Measurements from ENCODE around the gene DCUN1D1.
"Not testable (repeated sequence)": the region's sequence is repeated elsewhere in the genome, so short reads cannot be mapped to it uniquely, and the experiment has no call there.

Gene DCUN1D1

GRCh38 chr3:182980204-182981037 lies at the start of gene DCUN1D1:
Gene DCUN1D1 (minus strand): TSS chr3:182980538. CDS start chr3:182980489, 49 bp downstream.
- DNase-seq (ENCODE audit: low spot score): peak; percentile 82

DNA sequence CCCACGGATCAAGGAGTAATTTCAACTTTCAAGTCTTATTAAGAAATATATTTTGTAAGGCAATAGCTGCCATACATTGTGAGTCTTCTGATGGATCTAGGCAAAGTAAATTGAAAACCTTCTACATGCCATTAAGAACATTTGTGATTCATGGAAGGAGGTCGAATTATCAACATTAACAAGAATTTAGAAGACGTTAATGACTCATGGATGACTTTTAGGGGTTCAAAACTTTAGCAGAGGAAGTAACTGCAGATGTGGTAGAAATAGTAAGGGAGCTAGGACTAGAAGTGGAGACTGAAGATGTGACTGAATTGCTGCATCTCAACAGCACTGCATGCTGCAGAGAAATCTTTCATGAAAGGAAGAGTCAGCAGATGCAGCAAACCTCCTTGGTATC lies 48.1 kb upstream of the DCUN1D1 start:
- no peak for DNase-seq (ENCODE audit: low spot score)

DNA sequence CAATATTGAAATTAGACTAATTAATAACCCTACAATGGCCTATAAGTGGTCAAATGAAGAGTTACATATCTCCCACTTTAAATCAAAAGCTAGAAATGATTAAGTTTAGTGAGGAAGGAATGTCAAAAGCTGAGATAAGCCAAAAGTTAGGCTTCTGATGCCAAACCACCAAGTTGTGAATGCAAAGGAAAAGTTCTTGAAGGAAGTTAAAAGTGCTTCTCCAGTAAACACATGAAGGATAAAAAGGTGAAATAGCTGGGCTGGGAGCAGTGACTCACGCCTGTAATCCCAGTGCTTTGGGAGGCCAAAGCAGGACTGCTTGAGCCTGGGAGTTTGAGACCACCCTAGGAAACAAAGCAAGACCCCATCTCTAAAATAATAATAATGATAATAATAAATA lies 46.9 kb upstream of the DCUN1D1 start:
- no peak for DNase-seq (ENCODE audit: low spot score)

GRCh38 chr3:183022936-183023516 lies 42.7 kb upstream of the DCUN1D1 start:
- no peak for DNase-seq (ENCODE audit: low spot score)

- DNase-seq (ENCODE audit: low spot score): no peak
Observed at GRCh38 chr3:183018421-183019192, 38.3 kb upstream of the DCUN1D1 start.

GRCh38 chr3:183015185-183015584 lies 34.8 kb upstream of the DCUN1D1 start:
- no peak for DNase-seq (ENCODE audit: low spot score)

GRCh38 chr3:183013856-183014255 lies 33.5 kb upstream of the DCUN1D1 start:
- no peak for DNase-seq (ENCODE audit: low spot score)

DNA sequence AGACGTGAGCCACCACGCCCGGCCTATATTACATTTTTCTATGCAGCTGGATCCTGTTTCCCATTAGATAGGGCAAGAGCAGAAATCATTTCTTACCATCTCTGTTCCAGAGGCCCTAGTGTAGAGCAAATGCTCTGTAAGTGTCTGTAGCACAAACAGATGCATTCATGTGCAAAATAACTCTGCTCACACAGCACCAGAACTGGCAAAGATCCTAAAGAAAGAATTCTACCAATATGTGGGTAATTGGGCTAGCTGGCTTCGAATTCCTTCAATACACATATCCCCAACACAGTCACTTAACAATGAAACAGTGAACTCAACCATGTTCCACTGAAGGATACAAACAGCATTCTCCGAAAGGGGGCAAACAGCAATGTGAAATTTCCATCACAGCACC lies 32.7 kb upstream of the DCUN1D1 start:
- DNase-seq (ENCODE audit: low spot score): no peak

GRCh38 chr3:183008800-183009199 lies 28.5 kb upstream of the DCUN1D1 start:
- DNase-seq (ENCODE audit: low spot score): no peak

DNA sequence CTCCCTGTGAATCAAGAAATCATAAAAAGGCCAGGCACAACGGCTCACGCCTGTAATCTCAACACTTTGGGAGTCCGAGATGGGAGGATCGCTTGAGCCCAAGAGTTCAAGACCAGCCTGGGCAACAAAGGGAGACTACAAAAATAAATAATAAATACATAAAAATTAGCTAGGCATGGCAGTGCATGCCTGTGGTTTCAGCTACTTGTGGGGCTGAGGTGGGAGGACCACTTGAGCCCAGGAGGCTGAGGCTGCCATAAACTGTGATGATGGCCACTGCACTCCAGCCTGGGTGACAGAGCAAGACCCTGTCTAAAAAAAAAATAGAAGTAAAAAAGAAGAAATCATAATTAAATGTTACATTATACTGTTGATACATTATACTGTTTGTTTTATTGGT lies 28.0 kb upstream of the DCUN1D1 start:
- DNase-seq (ENCODE audit: low spot score): no peak

DNA sequence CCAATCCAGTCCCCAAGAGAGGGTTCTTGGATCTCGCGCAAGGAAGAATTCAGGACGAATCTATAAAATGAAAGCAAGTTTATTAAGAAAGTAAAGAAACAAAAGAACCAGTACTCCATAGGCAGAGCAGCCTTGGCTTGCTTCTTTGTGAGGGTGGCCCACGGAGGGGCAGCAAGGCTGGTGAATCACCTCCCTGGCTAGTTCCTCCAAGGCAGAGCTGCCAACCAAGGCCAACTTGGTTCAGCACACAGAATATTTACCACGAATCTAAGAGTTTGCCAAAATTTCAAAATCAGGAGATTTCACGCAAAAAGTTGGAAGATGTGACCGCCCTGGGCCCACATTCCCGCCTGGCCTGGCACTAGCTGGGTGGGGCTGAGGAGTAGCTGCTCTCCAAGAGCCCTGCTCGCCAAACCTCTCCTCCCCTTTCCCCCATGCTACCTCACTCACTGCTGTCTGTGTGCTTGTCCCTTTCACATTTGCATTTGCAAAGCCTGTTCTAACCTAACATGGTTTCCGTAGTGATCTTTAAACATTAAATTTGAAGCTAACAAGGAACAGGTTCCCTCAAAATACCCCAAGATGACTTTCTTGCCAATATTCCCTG lies 26.2 kb upstream of the DCUN1D1 start:
- no peak for DNase-seq (ENCODE audit: low spot score)

GRCh38 chr3:182999767-183000166 lies 19.4 kb upstream of the DCUN1D1 start:
- DNase-seq (ENCODE audit: low spot score): no peak

- DNase-seq (ENCODE audit: low spot score): not testable (repeated sequence)
Observed at GRCh38 chr3:182993486-182994201, 13.3 kb upstream of the DCUN1D1 start.

GRCh38 chr3:182989566-182989965 lies 9.2 kb upstream of the DCUN1D1 start:
- DNase-seq (ENCODE audit: low spot score): no peak

DNA sequence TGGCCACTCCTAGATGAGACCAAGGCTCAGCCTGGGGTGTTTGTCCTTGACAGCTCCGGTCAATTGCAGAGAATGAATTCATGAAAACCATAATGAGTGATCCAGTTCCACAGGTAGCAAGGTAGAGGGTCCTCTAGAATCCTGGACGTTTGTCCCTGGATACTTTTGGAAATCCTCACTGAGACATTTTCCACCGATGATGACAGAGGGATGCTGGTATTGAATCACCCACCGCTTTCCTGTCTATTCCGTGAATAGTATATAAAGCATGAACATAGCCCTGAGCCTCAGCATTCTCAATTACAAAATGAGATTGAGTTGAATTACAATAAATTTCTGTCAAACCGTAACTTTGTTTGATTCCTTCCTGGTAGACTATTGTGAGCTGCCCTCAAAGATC lies 5.7 kb upstream of the DCUN1D1 start:
- DNase-seq (ENCODE audit: low spot score): no peak

GRCh38 chr3:182983876-182984275 lies 3.5 kb upstream of the DCUN1D1 start:
- no peak for DNase-seq (ENCODE audit: low spot score)

GRCh38 chr3:182981038-182981380 lies 671 bp upstream of the DCUN1D1 start:
- no peak for DNase-seq (ENCODE audit: low spot score)

DNA sequence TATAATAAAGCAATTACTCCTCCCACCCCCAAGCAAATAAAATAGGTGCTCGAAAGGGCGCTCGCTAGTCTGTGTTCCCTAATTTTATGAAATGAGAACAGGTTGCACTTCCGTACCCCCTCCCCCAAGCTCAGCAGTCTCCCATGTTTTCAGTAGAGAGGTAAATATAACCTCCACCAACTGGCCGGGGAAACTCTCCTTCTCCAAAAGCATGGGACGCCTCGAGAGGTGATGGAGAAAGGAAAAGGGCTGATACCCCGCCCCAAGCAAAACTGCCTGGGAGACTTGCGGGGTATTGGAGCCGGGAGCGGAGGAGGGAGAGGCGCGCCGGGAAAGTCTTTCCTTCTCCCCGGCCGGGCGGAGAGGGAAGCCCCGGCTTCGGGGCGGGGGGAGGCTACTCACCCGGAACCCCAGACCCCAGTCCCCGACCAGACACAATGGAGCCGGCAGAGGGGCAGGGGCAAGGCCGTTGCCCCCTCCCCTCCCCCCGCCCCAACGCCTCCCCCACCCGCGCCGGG lies 605 bp downstream of the DCUN1D1 start:
- DNase-seq (ENCODE audit: low spot score): peak; percentile 46

DNA sequence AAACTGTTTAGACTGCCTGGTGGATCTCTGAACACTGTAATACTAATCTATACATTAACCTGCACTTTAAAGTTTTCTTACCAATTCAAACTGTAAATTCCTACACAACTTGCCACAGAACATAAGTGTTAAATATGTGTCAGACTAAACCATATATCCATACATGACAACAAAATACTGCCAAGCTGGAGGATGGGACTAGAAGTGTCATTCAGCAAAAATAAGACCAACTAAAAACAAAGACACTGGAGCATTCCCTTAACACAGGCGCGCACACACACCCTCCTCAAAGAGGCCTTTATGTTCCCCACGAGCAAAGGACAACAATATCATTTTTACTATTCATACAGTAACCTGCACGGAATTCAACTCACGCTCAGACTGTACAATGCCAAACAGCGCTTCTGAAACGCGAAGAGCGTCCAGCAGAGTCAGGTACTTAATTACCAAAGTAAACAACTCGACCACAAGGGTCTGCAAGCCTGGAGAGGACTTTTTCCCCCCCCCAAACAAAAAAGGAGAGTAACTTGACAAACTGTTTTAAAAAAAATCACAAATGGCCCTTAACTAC lies 1.1 kb downstream of the DCUN1D1 start:
- DNase-seq (ENCODE audit: low spot score): peak; percentile 32

DNA sequence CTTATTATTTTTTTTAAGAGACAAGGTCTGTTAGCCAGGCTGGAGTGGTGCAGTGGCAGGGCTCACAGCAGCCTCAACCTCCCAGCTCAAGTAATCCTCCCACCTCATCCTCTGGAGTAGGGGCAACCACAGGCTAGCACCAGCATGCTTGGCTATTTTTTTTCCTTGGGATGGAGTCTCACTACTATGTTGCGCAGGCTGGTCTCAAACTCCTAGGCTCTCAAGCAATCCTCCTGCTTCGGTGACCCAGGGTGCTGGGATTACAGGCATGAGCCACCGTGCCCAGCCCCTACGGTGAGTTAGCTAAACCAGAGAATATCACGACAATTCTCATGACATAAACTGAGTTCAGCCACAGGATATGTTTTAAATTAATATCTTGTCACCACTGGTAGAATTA lies 2.0 kb downstream of the DCUN1D1 start:
- DNase-seq (ENCODE audit: low spot score): no peak

DNA sequence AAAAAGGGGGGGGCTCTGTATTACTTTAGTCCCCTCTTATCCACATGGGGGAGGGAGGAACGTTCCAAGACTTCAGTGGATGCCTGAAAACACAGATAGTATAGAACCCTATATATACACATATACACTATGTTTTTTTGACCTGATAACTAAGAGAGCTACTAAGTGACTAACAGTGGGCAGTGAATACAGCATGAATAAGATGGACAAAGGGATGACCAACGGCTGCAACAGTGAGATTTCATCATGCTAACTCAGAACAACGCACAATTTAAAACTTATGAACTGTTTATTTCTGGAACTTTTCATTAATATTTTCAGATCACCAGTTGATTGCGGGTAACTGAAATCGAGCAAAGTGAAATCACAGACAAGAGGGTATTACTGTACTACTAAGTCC lies 7.3 kb downstream of the DCUN1D1 start:
- DNase-seq (ENCODE audit: low spot score): no peak
